CD4-positive, alpha-beta T cell (primary cell): Measurements from ENCODE around the gene SLC35B3. TPM values are rescaled to one million over a fixed set of nuclear protein-coding genes. Genes with fewer than 3 reads are reported as not detected.

Source experiments
- ATAC-seq: fragments of 200-7000 bp; cut with Tn5 transposase; one replicate; pipeline ENCODE4 v1.10.0; 2022; ENCODE audit warnings: mild to moderate bottlenecking; ENCODE audit not compliant: poor library complexity
- CTCF ChIA-PET: fragments of 350-600 bp; sonication (Branson Sonifier 250); formaldehyde crosslinking; loops from one replicate; lab custom pipeline; 2021; ENCODE audit warnings: antibody characterized with exemption, inconsistent platforms; lab: Charles Lee
- POLR2A ChIA-PET: fragments of 350-600 bp; sonication (Branson Sonifier 250); formaldehyde crosslinking; loops from one replicate; lab custom pipeline; 2021; ENCODE audit warnings: antibody characterized with exemption, inconsistent platforms; lab: Charles Lee
- DNase-seq, 14 experiments: peaks; one replicate each; pipeline ENCODE4 v3.0.0-alpha.2; 2013 to 2020; ENCODE audit warnings: mixed read lengths in 2 of 14
- H3K27ac ChIP-seq, 2 donors: one replicate each; pipeline versions ENCODE4 v1.5.1 to v1.7.0; 2013; ENCODE audit warnings: low read length in 2 of 2, low read depth in 1 of 2, mild to moderate bottlenecking in 1 of 2
- H3K27me3 ChIP-seq, 2 experiments: 1 replicate in 1 of 2; 2 replicates in 1 of 2; pipeline versions ENCODE4 v1.6.1 to v1.7.0; 2013; ENCODE audit warnings: low read length in 2 of 2, control low read depth in 1 of 2, mild to moderate bottlenecking in 1 of 2, moderate library complexity in 1 of 2; ENCODE audit not compliant: insufficient read depth in 2 of 2, control insufficient read depth in 1 of 2
- H3K36me3 ChIP-seq: one replicate; pipeline ENCODE4 v1.6.1; 2013; ENCODE audit warnings: low read length, control low read depth; ENCODE audit not compliant: insufficient read depth
- H3K4me1 ChIP-seq: one replicate; pipeline ENCODE4 v1.6.1; 2013; ENCODE audit warnings: low read length, control low read depth; ENCODE audit not compliant: insufficient read depth
- H3K4me3 ChIP-seq: one replicate; pipeline ENCODE4 v1.5.1; 2013; ENCODE audit warnings: mild to moderate bottlenecking, low read length, moderate library complexity
- H3K9me3 ChIP-seq, 2 experiments: 1 replicate in 1 of 2; 2 replicates in 1 of 2; pipeline versions ENCODE4 v1.6.1 to v1.7.0; 2013; ENCODE audit warnings: low read length in 2 of 2, mild to moderate bottlenecking in 2 of 2, control low read depth in 1 of 2, moderate library complexity in 1 of 2; ENCODE audit not compliant: control insufficient read depth in 1 of 2, insufficient read depth in 1 of 2
- H3K27ac Mint-ChIP-seq: one replicate; pipeline ENCODE4 v1.8.0; 2020; ENCODE audit warnings: mixed read lengths
- H3K27me3 Mint-ChIP-seq: one replicate; pipeline ENCODE4 v1.8.0; 2021; ENCODE audit warnings: mixed read lengths
- H3K36me3 Mint-ChIP-seq: one replicate; pipeline ENCODE4 v1.8.0; 2021; ENCODE audit warnings: low read depth, mixed read lengths
- H3K4me1 Mint-ChIP-seq: one replicate; pipeline ENCODE4 v1.8.0; 2021; ENCODE audit warnings: low read depth, mixed read lengths
- H3K4me3 Mint-ChIP-seq: one replicate; pipeline ENCODE4 v1.8.0; 2020; ENCODE audit warnings: mild to moderate bottlenecking, mixed read lengths
- H3K9me3 Mint-ChIP-seq: one replicate; pipeline ENCODE4 v1.8.0; 2020; ENCODE audit warnings: mixed read lengths
- CTCF ChIP-seq: fragments of 200-600 bp; IDR thresholded peaks from one replicate; pipeline ENCODE4 v1.8.0; 2022; ENCODE audit warnings: antibody characterized with exemption, mild to moderate bottlenecking
- intact Hi-C, 2 experiments: fragments of 100-400 bp; cut with DNase I in 1 of 2; cut with micrococcal nuclease in 1 of 2; formaldehyde crosslinking; loops; one replicate each; pipeline versions ENCODE4 v1.15.1 to v1.9.0; 2023 to 2025; cut with DNase I, micrococcal nuclease
- total RNA-seq, 174 experiments: library from RNA in 2 of 174; stranded (reverse) in 2 of 174; gene quantifications; one replicate each; pipeline ENCODE4 v1.2.3 and lab custom pipeline; 2021 to 2026

SLC35B3 gene
- total RNA-seq, 2 experiments from 2014 or later, result 2.4 TPM

DNA sequence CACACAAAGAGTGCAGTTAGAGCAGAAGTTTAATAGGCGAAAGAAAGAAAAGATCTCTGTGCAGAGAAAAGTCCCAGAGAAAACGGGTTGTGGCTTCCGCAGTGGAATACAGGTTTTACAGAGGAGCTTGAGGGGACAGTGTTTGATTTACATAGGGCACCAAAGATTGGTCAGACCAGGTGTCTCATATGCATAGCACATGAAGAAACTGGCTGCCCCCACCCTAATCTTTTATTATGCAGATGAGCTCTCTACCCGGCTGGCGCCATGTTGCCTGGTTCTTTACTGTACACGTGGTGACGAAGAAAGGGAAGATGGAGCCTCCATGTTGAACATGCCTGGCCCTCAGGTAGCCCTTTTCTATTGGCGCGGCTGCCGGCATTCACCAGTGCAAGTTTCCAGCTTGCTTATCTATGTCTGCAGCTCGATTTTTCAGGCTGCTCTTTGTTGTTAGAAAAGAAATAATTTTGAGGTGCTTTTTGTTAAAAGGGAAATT is 47.4 kb downstream of the SLC35B3 start:
- POLR2A ChIA-PET, result no interaction called here

GRCh38 chr6:8383584-8383983 is 51.8 kb downstream of the SLC35B3 start:
- H3K36me3 ChIP-seq, result no peaks in the 10 kb centered on the region
- no peak overlapping the region for H3K4me3 ChIP-seq
- H3K4me3 Mint-ChIP-seq, result no peak overlapping the region
- no peaks in the 10 kb centered on the region for H3K4me1 Mint-ChIP-seq
- H3K9me3 ChIP-seq, result no peaks in the 10 kb centered on the region
- no peak for DNase-seq
- H3K9me3 Mint-ChIP-seq, result no peaks in the 10 kb centered on the region
- no peaks in the 10 kb centered on the region for H3K4me1 ChIP-seq
- ATAC-seq, result no peak
- H3K27me3 Mint-ChIP-seq, result peaks cover 13% of the 10 kb centered on the region
- H3K36me3 Mint-ChIP-seq, result no peaks in the 10 kb centered on the region
- POLR2A ChIA-PET, result no interaction called here
- no peak overlapping the region for H3K27ac ChIP-seq
- CTCF ChIA-PET, result no interaction called here
- H3K27ac Mint-ChIP-seq, result no peak overlapping the region
- peaks cover 0 to 5% of the 10 kb centered on the region in 2 experiments for H3K27me3 ChIP-seq
- intact Hi-C loops, result no loop called here
- TF ChIP-seq CTCF, result no peak

More for the DNA sequence above, 47.4 kb downstream of the SLC35B3 start:
- H3K4me3 ChIP-seq, result no peak overlapping the region
- DNase-seq (no peak), ATAC-seq (no peak)
- CTCF ChIA-PET, result no interaction called here
- no peaks in the 10 kb centered on the region for H3K4me1 ChIP-seq
- H3K9me3 ChIP-seq, result no peaks in the 10 kb centered on the region
- no peak overlapping the region for H3K27ac Mint-ChIP-seq
- H3K4me1 Mint-ChIP-seq, result peaks cover 14% of the 10 kb centered on the region
- H3K9me3 Mint-ChIP-seq, result peaks cover 3% of the 10 kb centered on the region
- intact Hi-C loops, result no loop called here
- H3K27ac ChIP-seq, result no peak overlapping the region
- no peaks in the 10 kb centered on the region for H3K36me3 ChIP-seq
- H3K4me3 Mint-ChIP-seq, result no peak overlapping the region
- H3K36me3 Mint-ChIP-seq, result no peaks in the 10 kb centered on the region
- TF ChIP-seq CTCF, result no peak
- H3K27me3 Mint-ChIP-seq, result peaks cover 6% of the 10 kb centered on the region
- H3K27me3 ChIP-seq, result no peaks in the 10 kb centered on the region

DNA sequence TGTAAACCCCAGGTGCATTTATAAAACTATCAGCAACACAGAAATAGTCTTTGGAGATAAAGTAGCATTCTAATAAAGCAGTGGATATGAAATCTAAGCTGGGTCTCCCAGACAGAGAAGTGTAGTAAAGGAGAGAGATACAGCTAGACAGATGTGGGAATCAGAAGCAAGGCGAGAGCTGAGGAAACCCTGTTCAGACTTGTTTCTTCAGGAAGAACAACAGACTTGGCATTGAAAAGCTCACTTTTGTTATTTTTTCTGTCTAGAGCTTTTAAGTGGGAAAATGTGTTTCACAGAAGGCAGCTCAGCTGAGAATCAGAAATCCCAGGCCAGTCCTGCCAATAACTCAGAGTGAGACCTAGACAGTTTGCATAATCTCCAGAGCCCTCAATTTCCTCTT is 52.9 kb downstream of the SLC35B3 start:
- Mint-ChIP-seq H3K27ac (no peak overlapping the region), H3K4me3 (no peak overlapping the region), H3K36me3 (no peaks in the 10 kb centered on the region), H3K27me3 (peaks cover 20% of the 10 kb centered on the region), H3K9me3 (no peaks in the 10 kb centered on the region), H3K4me1 (no peaks in the 10 kb centered on the region)
- Histone ChIP-seq H3K9me3 (no peaks in the 10 kb centered on the region), H3K27me3 (peaks cover 0 to 5% of the 10 kb centered on the region in 2 experiments), H3K4me1 (no peaks in the 10 kb centered on the region), H3K36me3 (no peaks in the 10 kb centered on the region), H3K27ac (no peak overlapping the region), H3K4me3 (no peak overlapping the region)
- ChIA-PET CTCF (no interaction called here), POLR2A (no interaction called here)
- no peak for TF ChIP-seq CTCF
- ATAC-seq (no peak), DNase-seq (no peak)
- intact Hi-C loops, result no loop called here
